ENCODE data around the gene ERP44.

- TF ChIP-seq EZH2 (IDR thresholded peaks at IDR 0.05; ENCODE audit: insufficient read depth, poor library complexity, severe bottlenecking) (no peak), EZH2phosphoT487 (IDR thresholded peaks at IDR 0.05; ENCODE audit: insufficient read depth, low read depth) (no peak)
Observed at GRCh38 chr9:100092066-100092465, 6.7 kb downstream of the ERP44 start.

All from GM23248 (cell line).